GM12872 (cell line): ENCODE data around the gene MDM2.

Experiments
- TF ChIP-seq, protein P1 (sequence below): IDR thresholded peaks from 3 replicates; pipeline ENCODE4 v1.5.1; 2011; ENCODE audit warnings: low read depth, mild to moderate bottlenecking, low read length, moderate library complexity; ENCODE audit not compliant: insufficient read depth

The MDM2 gene

DNA sequence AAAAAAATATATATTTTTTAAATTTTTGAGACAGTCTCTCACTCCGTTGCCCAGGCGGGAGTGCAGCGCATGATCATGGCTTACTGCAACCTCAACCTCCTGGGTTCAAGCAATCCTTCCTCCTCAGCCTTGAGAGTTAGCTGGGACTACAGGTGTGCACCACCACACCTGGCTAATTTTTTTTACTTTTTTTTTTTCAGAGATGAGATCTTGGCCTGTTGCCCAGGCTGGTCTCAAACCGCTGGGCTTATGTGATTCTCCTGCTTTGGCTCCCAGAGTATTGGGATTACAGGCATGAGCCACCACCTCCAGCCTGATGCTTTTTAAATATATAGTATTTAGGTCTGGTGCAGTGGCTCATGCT is 24.5 kb downstream of the MDM2 start:
- TF ChIP-seq, protein P1, sequence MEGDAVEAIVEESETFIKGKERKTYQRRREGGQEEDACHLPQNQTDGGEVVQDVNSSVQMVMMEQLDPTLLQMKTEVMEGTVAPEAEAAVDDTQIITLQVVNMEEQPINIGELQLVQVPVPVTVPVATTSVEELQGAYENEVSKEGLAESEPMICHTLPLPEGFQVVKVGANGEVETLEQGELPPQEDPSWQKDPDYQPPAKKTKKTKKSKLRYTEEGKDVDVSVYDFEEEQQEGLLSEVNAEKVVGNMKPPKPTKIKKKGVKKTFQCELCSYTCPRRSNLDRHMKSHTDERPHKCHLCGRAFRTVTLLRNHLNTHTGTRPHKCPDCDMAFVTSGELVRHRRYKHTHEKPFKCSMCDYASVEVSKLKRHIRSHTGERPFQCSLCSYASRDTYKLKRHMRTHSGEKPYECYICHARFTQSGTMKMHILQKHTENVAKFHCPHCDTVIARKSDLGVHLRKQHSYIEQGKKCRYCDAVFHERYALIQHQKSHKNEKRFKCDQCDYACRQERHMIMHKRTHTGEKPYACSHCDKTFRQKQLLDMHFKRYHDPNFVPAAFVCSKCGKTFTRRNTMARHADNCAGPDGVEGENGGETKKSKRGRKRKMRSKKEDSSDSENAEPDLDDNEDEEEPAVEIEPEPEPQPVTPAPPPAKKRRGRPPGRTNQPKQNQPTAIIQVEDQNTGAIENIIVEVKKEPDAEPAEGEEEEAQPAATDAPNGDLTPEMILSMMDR: no peak

DNA sequence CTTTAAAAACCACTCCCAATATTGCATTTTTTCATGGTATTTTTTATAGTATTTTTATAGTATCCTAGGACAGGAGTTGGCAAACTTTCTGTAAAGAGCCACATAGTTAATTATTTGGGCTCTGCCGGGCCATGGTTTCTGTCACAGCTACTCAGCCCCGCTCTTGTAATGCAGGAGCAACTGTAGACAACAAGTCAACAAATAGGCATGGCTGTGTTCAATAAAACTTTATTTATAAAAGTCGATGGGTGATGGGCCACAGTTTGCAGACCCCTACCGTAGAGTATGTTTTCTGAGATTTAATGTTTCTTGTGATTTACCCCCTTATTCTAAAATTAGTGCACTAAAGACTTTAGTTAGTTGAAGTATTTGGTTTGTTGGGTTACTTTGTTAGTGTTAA is 25.5 kb downstream of the MDM2 start:
- TF ChIP-seq, protein P1: no peak

DNA sequence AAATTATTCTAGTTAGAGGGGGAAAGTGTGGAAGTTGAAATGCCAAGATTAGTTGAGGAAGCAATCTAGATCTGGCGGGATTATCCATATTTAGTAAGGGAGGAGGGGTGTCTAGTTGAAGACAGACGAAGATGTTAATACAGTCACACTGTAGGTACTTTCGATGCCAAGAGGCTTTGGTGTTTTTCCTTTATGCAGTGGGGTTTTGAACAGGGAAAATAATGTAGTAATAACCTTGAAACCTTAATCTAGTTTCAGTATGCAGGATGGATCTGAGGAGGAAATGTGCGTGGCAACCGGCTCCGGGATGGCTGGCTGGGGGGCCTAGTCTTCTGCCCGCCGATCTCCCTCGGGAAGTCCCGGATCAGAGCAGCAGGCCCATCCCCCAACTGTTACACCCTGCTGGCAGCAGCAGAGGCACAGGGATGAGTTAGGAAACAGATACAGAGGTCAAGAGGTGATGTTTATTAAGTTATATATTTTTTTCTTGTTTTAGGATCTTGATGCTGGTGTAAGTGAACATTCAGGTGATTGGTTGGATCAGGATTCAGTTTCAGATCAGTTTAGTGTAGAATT is 27.4 kb downstream of the MDM2 start:
- TF ChIP-seq, protein P1: no peak

DNA sequence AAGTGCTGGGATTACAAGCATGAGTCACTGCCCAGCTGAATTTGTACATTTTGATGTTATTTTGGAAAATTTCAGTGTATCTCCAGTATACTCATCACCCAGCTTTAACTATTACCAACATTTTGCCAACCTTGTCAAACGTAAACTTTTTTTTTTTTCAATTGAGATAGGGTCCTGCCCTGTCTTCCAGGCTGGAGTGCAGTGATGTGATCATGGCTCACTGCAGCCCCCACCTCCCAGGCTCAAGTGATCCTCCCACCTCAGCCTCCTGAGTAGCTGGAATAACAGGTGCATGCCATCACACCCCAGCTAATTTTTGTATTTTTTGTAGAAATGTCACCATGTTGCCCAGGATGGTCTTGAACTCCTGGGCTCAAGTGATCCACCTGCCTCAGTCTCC is 29.2 kb downstream of the MDM2 start:
- TF ChIP-seq, protein P1: no peak

DNA sequence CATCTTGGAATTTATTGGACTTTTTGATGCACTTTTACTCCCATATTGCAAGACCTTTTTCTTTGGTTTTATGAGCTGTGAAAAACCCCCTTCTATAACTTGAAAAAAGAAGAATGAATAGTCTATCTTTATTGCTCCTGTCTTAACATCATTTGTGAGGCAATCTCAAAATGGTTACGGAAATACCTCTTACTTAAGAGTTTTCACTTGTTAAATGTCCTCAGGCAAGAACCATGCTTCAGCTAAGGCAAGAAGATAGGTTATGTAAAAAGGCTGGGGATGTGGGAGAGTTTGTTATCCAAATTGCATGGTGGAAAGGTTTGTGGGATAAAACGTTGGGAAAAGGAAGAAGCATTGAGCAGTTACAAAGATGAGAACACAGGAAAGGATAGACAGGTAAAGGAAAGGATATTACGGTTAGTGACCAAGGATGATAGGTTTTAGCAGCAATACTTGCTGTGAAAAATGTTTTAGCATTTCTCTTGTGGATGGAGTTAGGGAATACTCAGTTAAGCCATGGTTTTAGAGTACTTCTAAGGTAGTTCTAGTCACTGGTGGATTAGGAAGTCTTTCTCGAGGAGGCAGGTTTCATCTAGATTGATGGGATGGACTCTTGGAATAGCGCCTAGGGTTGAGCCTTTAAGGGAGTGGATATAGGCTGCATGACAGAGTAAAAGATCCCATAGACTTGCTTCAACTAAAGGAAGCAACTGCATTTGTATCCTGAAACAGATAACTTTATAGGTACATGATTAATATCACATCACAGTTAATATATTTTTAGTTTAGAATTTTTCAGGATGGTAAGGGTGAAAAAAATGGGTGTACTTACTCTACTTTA is 30.3 kb downstream of the MDM2 start:
- TF ChIP-seq, protein P1: no peak

DNA sequence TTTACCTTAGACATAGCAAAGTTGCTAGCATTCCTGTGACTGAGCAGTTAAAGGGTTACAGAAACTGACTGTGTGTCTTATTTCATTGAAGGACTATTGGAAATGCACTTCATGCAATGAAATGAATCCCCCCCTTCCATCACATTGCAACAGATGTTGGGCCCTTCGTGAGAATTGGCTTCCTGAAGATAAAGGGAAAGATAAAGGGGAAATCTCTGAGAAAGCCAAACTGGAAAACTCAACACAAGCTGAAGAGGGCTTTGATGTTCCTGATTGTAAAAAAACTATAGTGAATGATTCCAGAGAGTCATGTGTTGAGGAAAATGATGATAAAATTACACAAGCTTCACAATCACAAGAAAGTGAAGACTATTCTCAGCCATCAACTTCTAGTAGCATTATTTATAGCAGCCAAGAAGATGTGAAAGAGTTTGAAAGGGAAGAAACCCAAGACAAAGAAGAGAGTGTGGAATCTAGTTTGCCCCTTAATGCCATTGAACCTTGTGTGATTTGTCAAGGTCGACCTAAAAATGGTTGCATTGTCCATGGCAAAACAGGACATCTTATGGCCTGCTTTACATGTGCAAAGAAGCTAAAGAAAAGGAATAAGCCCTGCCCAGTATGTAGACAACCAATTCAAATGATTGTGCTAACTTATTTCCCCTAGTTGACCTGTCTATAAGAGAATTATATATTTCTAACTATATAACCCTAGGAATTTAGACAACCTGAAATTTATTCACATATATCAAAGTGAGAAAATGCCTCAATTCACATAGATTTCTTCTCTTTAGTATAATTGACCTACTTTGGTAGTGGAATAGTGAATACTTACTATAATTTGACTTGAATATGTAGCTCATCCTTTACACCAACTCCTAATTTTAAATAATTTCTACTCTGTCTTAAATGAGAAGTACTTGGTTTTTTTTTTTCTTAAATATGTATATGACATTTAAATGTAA is 31.5 kb downstream of the MDM2 start:
- TF ChIP-seq, protein P1: no peak

DNA sequence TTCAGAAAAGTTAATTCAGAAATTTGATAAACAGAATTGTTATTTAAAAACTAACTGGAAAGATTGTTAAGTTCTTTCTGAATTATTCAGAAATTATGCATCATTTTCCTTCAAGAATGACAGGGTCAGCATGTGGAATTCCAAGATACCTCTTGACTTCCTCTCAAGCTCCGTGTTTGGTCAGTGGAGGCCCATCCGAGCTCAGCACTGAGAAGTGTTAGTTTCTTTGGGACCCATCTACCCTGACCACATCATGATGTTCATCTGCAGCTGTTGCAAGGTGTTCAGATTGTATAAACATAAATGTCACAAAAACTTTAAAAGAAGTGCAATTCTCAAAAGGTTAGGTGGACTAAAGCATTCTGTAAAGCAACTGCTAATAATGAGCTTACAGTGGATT is 33.7 kb downstream of the MDM2 start:
- TF ChIP-seq, protein P1: no peak
